Natural killer cell (primary cell): ENCODE data around the gene JAGN1. TPM values are rescaled to one million over a fixed set of nuclear protein-coding genes. Genes with fewer than 3 reads are reported as not detected.
"Not testable (repeated sequence)": the region's sequence is repeated elsewhere in the genome, so short reads cannot be mapped to it uniquely, and the experiment has no call there.

Source experiments
- ATAC-seq, 3 donors: fragments of 150-1000 bp in 2 of 3; fragments of 200-7000 bp in 1 of 3; cut with Tn5 transposase; 1 replicate in 1 of 3; 2 replicates in 2 of 3; pipeline ENCODE4 v1.10.0; 2021; ENCODE audit warnings: mild to moderate bottlenecking in 2 of 3, moderate library complexity in 2 of 3
- DNase-seq, 2 donors: peaks; one replicate each; pipeline versions ENCODE4 v3.0.0 to v3.0.0-alpha.2; 2013 to 2021; ENCODE audit warnings: mixed read lengths in 1 of 2
- H3K27ac ChIP-seq: one replicate; pipeline ENCODE4 v1.5.1; 2013; ENCODE audit warnings: mild to moderate bottlenecking, low read length
- H3K27me3 ChIP-seq: one replicate; pipeline ENCODE4 v1.6.1; 2013; ENCODE audit warnings: low read length; ENCODE audit not compliant: control insufficient read depth, insufficient read depth
- H3K36me3 ChIP-seq: one replicate; pipeline ENCODE4 v1.6.1; 2013; ENCODE audit warnings: low read length; ENCODE audit not compliant: control insufficient read depth, insufficient read depth
- H3K4me1 ChIP-seq: one replicate; pipeline ENCODE4 v1.6.1; 2013; ENCODE audit warnings: low read length; ENCODE audit not compliant: control insufficient read depth, insufficient read depth
- H3K4me3 ChIP-seq: one replicate; pipeline ENCODE4 v1.5.1; 2013; ENCODE audit warnings: low read length
- H3K9me3 ChIP-seq: one replicate; pipeline ENCODE4 v1.6.1; 2013; ENCODE audit warnings: low read length; ENCODE audit not compliant: control insufficient read depth, insufficient read depth
- H3K27ac Mint-ChIP-seq, 2 donors: one replicate each; pipeline ENCODE4 v1.8.0; 2022; ENCODE audit warnings: mild to moderate bottlenecking in 2 of 2, mixed read lengths in 2 of 2, moderate library complexity in 1 of 2
- H3K27me3 Mint-ChIP-seq, 2 donors: one replicate each; pipeline ENCODE4 v1.8.0; 2022; ENCODE audit warnings: low read depth in 2 of 2, mixed read lengths in 2 of 2
- H3K36me3 Mint-ChIP-seq: one replicate; pipeline ENCODE4 v1.8.0; 2022; ENCODE audit warnings: mixed read lengths
- H3K4me1 Mint-ChIP-seq, 2 donors: one replicate each; pipeline ENCODE4 v1.8.0; 2022; ENCODE audit warnings: mixed read lengths in 2 of 2
- H3K4me3 Mint-ChIP-seq: one replicate; pipeline ENCODE4 v1.8.0; 2022; ENCODE audit warnings: mild to moderate bottlenecking, moderate library complexity, mixed read lengths
- H3K9me3 Mint-ChIP-seq, 2 donors: one replicate each; pipeline ENCODE4 v1.8.0; 2022; ENCODE audit warnings: mixed read lengths in 2 of 2
- WGBS: methylation state at CpG from one replicate; pipeline ENCODE4 v1.1.7; 2013; ENCODE audit warnings: missing lambda C conversion rate; ENCODE audit not compliant: insufficient coverage; 5-methylcytosine and 5-hydroxymethylcytosine counted together
- intact Hi-C: fragments of 100-400 bp; cut with micrococcal nuclease; formaldehyde crosslinking; loops from one replicate; pipeline ENCODE4 v1.14.2; 2022
- total RNA-seq, 4 donors: library from RNA; stranded (reverse); fragments of 120-200 nt in 1 of 4; gene quantifications; one replicate each; pipeline versions ENCODE4 v1.2.3 to v1.2.4, GENCODE V29; 2013 to 2022
- TF ChIP-seq, protein P1 (sequence below): fragments of 200-600 bp; IDR thresholded peaks from one replicate; pipeline ENCODE4 v1.8.0; 2022; ENCODE audit warnings: antibody characterized with exemption

Gene JAGN1
- total RNA-seq, 3 donors from 2014 or later (not counting 1 experiment from before 2014, with no cell fraction given): 15.4 to 16.6 (median 15.5) TPM

GRCh38 chr3:9846231-9846630, 44.2 kb upstream of the JAGN1 start:
- peaks cover 7% of the 10 kb centered on the region for H3K36me3 ChIP-seq
- TF ChIP-seq, protein P1, sequence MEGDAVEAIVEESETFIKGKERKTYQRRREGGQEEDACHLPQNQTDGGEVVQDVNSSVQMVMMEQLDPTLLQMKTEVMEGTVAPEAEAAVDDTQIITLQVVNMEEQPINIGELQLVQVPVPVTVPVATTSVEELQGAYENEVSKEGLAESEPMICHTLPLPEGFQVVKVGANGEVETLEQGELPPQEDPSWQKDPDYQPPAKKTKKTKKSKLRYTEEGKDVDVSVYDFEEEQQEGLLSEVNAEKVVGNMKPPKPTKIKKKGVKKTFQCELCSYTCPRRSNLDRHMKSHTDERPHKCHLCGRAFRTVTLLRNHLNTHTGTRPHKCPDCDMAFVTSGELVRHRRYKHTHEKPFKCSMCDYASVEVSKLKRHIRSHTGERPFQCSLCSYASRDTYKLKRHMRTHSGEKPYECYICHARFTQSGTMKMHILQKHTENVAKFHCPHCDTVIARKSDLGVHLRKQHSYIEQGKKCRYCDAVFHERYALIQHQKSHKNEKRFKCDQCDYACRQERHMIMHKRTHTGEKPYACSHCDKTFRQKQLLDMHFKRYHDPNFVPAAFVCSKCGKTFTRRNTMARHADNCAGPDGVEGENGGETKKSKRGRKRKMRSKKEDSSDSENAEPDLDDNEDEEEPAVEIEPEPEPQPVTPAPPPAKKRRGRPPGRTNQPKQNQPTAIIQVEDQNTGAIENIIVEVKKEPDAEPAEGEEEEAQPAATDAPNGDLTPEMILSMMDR: no peak
- intact Hi-C loops: loop anchor here (5.0 kb wide), 1 partner anchor 86 kb away; the partner anchor contains the start of gene CRELD1
- H3K9me3 ChIP-seq: no peaks in the 10 kb centered on the region
- Mint-ChIP-seq H3K36me3 (no peaks in the 10 kb centered on the region), H3K27me3 (no peaks in the 10 kb centered on the region), H3K9me3 (no peaks in the 10 kb centered on the region), H3K27ac (peak overlapping the region in 1 of 2 donors; percentile 53), H3K4me1 (peaks cover 22 to 24% of the 10 kb centered on the region in 2 donors), H3K4me3 (peak overlapping the region; percentile 35)
- no peak for ATAC-seq
- H3K4me3 ChIP-seq: no peak overlapping the region
- 78% methylated on average over 6 of the region's 6 CpGs for WGBS
- H3K27me3 ChIP-seq: no peaks in the 10 kb centered on the region
- peaks cover 18% of the 10 kb centered on the region for H3K4me1 ChIP-seq
- DNase-seq: no peak
- no peak overlapping the region for H3K27ac ChIP-seq

- Mint-ChIP-seq H3K27ac (no peak overlapping the region), H3K36me3 (no peaks in the 10 kb centered on the region), H3K27me3 (no peaks in the 10 kb centered on the region), H3K4me3 (no peak overlapping the region), H3K4me1 (peaks cover 19 to 21% of the 10 kb centered on the region in 2 donors), H3K9me3 (no peaks in the 10 kb centered on the region)
- no peaks in the 10 kb centered on the region for H3K27me3 ChIP-seq
- no peak overlapping the region for H3K4me3 ChIP-seq
- TF ChIP-seq, protein P1: no peak
- peaks cover 18% of the 10 kb centered on the region for H3K4me1 ChIP-seq
- 95% methylated on average over 6 of the region's 6 CpGs for WGBS
- H3K9me3 ChIP-seq: no peaks in the 10 kb centered on the region
- H3K36me3 ChIP-seq: no peaks in the 10 kb centered on the region
- DNase-seq (no peak), ATAC-seq (no peak)
- intact Hi-C loops: loop anchor here (5.0 kb wide), 1 partner anchor 85 kb away; the partner anchor contains the start of gene CRELD1
- H3K27ac ChIP-seq: no peak overlapping the region
Observed at GRCh38 chr3:9846931-9847488, 43.4 kb upstream of the JAGN1 start.

DNA sequence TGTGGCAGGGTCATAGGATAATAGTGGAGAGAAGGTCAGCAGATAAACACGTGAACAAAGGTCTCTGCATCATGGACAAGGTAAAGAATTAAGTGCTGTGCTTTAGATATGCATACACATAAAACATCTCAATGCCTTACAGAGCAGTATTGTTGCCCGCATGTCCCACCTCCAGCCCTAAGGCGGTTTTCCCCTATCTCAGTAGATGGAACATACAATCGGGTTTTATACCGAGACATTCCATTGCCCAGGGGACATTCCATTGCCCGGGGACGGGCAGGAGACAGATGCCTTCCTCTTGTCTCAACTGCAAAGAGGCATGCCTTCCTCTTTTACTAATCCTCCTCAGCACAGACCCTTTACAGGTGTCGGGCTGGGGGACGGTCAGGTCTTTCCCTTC, 42.5 kb upstream of the JAGN1 start:
- not testable (repeated sequence) for H3K27ac ChIP-seq, H3K9me3 Mint-ChIP-seq, H3K27ac Mint-ChIP-seq, H3K27me3 Mint-ChIP-seq, H3K36me3 Mint-ChIP-seq, H3K27me3 ChIP-seq, H3K4me3 Mint-ChIP-seq, ATAC-seq, H3K36me3 ChIP-seq, H3K9me3 ChIP-seq, DNase-seq, H3K4me3 ChIP-seq
- intact Hi-C loops: loop anchor here (5.0 kb wide), 1 partner anchor 84 kb away; the partner anchor contains the start of gene CRELD1
- H3K4me1 ChIP-seq: peaks cover 15% of the 10 kb centered on the region
- peaks cover 12 to 14% of the 10 kb centered on the region in 2 donors for H3K4me1 Mint-ChIP-seq
- WGBS: 80% methylated on average over 5 of the region's 9 CpGs

GRCh38 chr3:9848860-9849259, 41.5 kb upstream of the JAGN1 start:
- H3K27me3 ChIP-seq, H3K27ac ChIP-seq, H3K9me3 Mint-ChIP-seq, H3K36me3 Mint-ChIP-seq, H3K36me3 ChIP-seq, ATAC-seq, H3K4me3 ChIP-seq, H3K27me3 Mint-ChIP-seq, H3K4me3 Mint-ChIP-seq, H3K4me1 ChIP-seq, H3K9me3 ChIP-seq: not testable (repeated sequence)
- intact Hi-C loops: loop anchor here (5.0 kb wide), 1 partner anchor 83 kb away; the partner anchor contains the start of gene CRELD1
- TF ChIP-seq, protein P1: peak; percentile 68
- H3K4me1 Mint-ChIP-seq: peaks cover 15% of the 10 kb centered on the region in 2 donors
- 46% methylated on average over 4 of the region's 4 CpGs for WGBS
- DNase-seq: peak in 1 of 2 donors; percentile 62
- H3K27ac Mint-ChIP-seq: peak overlapping the region; percentile 35 to 56

- ATAC-seq, H3K4me3 Mint-ChIP-seq, H3K36me3 ChIP-seq, H3K4me3 ChIP-seq, H3K27ac ChIP-seq, H3K9me3 Mint-ChIP-seq, H3K27me3 ChIP-seq, intact Hi-C loops, H3K27me3 Mint-ChIP-seq, H3K36me3 Mint-ChIP-seq, H3K9me3 ChIP-seq, H3K27ac Mint-ChIP-seq, DNase-seq: not testable (repeated sequence)
- WGBS: 96% methylated on average over 6 of the region's 6 CpGs
- H3K4me1 Mint-ChIP-seq: peaks cover 21 to 23% of the 10 kb centered on the region in 2 donors
- H3K4me1 ChIP-seq: peaks cover 13% of the 10 kb centered on the region
Observed at GRCh38 chr3:9851383-9851782, 39.0 kb upstream of the JAGN1 start.

GRCh38 chr3:9851926-9852325, 38.5 kb upstream of the JAGN1 start:
- WGBS: 97% methylated on average over 6 of the region's 6 CpGs
- H3K27me3 ChIP-seq, intact Hi-C loops, H3K4me3 ChIP-seq, DNase-seq, H3K27me3 Mint-ChIP-seq, ATAC-seq, H3K9me3 ChIP-seq, H3K36me3 ChIP-seq, H3K4me3 Mint-ChIP-seq, H3K27ac Mint-ChIP-seq, H3K9me3 Mint-ChIP-seq, H3K27ac ChIP-seq, H3K36me3 Mint-ChIP-seq: not testable (repeated sequence)
- H3K4me1 ChIP-seq: peaks cover 18% of the 10 kb centered on the region
- H3K4me1 Mint-ChIP-seq: peaks cover 26 to 28% of the 10 kb centered on the region in 2 donors
